ENCODE results near the gene CASK. TPM values are rescaled to one million over a fixed set of nuclear protein-coding genes. Genes with fewer than 3 reads are reported as not detected.

The CASK gene
- polyA plus RNA-seq, 1 donor from 2014 or later = 58.3 TPM

DNA sequence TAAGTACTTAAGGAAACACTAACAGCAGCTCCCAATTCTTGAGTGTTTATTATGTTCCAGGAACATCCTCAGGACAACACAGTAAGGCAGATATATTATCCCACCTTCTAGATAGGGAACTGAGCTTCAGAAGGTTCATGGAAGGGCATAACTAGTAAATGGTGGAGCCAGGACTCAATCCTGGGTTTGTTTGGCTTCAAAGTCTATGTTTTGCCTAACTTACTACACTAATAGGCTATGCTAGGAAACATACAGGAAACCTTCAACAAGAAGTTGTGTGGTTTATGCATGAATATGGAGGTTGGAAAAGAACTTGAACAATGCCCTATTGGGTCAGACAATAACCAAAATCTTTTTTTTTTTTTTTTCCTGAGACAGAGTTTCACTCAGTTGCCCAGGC is 307.1 kb downstream of the CASK start:
- no peak overlapping the region for H3K27ac ChIP-seq (ENCODE audit: low read length)
- H3K79me2 ChIP-seq (replicated peaks; ENCODE audit: insufficient read depth, low read length) = no peaks in the 10 kb centered on the region
- H3K9ac ChIP-seq (ENCODE audit: low read length) = no peak overlapping the region
- H3K9me3 ChIP-seq (ENCODE audit: low read length) = no peaks in the 10 kb centered on the region
- no peak overlapping the region for H2AFZ ChIP-seq (ENCODE audit: low read depth, low read length)
- no peaks in the 10 kb centered on the region for H3K9me2 ChIP-seq (ENCODE audit: insufficient read depth, low read length)
- H3K27me3 ChIP-seq (ENCODE audit: insufficient read depth, low read depth, low read length) = no peaks in the 10 kb centered on the region
- no peaks in the 10 kb centered on the region for H4K20me1 ChIP-seq (ENCODE audit: insufficient read depth)
- no peaks in the 10 kb centered on the region for H3F3A ChIP-seq (ENCODE audit: insufficient read depth, low read length, poor library complexity, severe bottlenecking)
- H3K4me2 ChIP-seq (ENCODE audit: low read length) = no peak overlapping the region
- no peaks in the 10 kb centered on the region for H3K36me3 ChIP-seq (ENCODE audit: insufficient read depth, low read length)
- TF ChIP-seq MXI1 (conservative IDR thresholded peaks at IDR 0.05; ENCODE audit: poor library complexity, severe bottlenecking) (no peak), EP300 (conservative IDR thresholded peaks at IDR 0.05; ENCODE audit: poor library complexity, severe bottlenecking) (no peak), SMC3 (conservative IDR thresholded peaks at IDR 0.05; ENCODE audit: poor library complexity) (no peak), RAD21 (conservative IDR thresholded peaks at IDR 0.05) (no peak), EZH2 (IDR thresholded peaks at IDR 0.05; ENCODE audit: borderline replicate concordance, insufficient read depth, low read length, poor library complexity, severe bottlenecking) (no peak)
- TF ChIP-seq, protein P1, sequence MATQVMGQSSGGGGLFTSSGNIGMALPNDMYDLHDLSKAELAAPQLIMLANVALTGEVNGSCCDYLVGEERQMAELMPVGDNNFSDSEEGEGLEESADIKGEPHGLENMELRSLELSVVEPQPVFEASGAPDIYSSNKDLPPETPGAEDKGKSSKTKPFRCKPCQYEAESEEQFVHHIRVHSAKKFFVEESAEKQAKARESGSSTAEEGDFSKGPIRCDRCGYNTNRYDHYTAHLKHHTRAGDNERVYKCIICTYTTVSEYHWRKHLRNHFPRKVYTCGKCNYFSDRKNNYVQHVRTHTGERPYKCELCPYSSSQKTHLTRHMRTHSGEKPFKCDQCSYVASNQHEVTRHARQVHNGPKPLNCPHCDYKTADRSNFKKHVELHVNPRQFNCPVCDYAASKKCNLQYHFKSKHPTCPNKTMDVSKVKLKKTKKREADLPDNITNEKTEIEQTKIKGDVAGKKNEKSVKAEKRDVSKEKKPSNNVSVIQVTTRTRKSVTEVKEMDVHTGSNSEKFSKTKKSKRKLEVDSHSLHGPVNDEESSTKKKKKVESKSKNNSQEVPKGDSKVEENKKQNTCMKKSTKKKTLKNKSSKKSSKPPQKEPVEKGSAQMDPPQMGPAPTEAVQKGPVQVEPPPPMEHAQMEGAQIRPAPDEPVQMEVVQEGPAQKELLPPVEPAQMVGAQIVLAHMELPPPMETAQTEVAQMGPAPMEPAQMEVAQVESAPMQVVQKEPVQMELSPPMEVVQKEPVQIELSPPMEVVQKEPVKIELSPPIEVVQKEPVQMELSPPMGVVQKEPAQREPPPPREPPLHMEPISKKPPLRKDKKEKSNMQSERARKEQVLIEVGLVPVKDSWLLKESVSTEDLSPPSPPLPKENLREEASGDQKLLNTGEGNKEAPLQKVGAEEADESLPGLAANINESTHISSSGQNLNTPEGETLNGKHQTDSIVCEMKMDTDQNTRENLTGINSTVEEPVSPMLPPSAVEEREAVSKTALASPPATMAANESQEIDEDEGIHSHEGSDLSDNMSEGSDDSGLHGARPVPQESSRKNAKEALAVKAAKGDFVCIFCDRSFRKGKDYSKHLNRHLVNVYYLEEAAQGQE (IDR thresholded peaks at IDR 0.05; ENCODE audit: borderline replicate concordance) = no peak
- TF ChIP-seq, protein P2, sequence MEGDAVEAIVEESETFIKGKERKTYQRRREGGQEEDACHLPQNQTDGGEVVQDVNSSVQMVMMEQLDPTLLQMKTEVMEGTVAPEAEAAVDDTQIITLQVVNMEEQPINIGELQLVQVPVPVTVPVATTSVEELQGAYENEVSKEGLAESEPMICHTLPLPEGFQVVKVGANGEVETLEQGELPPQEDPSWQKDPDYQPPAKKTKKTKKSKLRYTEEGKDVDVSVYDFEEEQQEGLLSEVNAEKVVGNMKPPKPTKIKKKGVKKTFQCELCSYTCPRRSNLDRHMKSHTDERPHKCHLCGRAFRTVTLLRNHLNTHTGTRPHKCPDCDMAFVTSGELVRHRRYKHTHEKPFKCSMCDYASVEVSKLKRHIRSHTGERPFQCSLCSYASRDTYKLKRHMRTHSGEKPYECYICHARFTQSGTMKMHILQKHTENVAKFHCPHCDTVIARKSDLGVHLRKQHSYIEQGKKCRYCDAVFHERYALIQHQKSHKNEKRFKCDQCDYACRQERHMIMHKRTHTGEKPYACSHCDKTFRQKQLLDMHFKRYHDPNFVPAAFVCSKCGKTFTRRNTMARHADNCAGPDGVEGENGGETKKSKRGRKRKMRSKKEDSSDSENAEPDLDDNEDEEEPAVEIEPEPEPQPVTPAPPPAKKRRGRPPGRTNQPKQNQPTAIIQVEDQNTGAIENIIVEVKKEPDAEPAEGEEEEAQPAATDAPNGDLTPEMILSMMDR (IDR thresholded peaks at IDR 0.05; ENCODE audit: poor library complexity, severe bottlenecking) = no peak
- H3K4me3 ChIP-seq (ENCODE audit: low read length) = no peak overlapping the region

DNA sequence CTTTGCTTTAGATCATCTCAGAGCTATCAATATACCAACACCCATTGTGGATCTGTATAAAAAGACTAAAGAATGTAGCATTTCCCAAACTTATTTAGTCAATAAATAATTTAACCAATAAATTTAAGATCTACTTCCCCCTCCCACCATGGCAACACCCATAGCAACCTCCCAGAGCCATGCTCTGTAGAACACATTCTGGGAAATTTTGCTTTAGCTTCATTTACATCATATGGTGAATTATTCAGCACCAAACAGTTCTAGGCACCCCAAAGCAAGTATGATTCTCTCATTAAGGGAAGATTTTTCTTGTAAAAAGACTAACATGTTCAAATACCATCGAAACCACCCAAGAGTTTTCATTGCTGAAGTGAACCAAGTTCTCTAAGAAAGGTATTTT is 315.1 kb downstream of the CASK start:
- Histone ChIP-seq H3K9me3 (ENCODE audit: low read length) (no peaks in the 10 kb centered on the region), H3F3A (ENCODE audit: insufficient read depth, low read length, poor library complexity, severe bottlenecking) (no peaks in the 10 kb centered on the region), H3K27me3 (ENCODE audit: insufficient read depth, low read depth, low read length) (no peaks in the 10 kb centered on the region), H3K36me3 (ENCODE audit: insufficient read depth, low read length) (no peaks in the 10 kb centered on the region), H3K79me2 (replicated peaks; ENCODE audit: insufficient read depth, low read length) (no peaks in the 10 kb centered on the region), H3K4me3 (ENCODE audit: low read length) (no peak overlapping the region), H3K27ac (ENCODE audit: low read length) (no peak overlapping the region), H3K9ac (ENCODE audit: low read length) (no peak overlapping the region), H4K20me1 (ENCODE audit: insufficient read depth) (no peaks in the 10 kb centered on the region), H3K9me2 (ENCODE audit: insufficient read depth, low read length) (no peaks in the 10 kb centered on the region), H2AFZ (ENCODE audit: low read depth, low read length) (no peak overlapping the region), H3K4me2 (ENCODE audit: low read length) (no peak overlapping the region)
- TF ChIP-seq EZH2 (IDR thresholded peaks at IDR 0.05; ENCODE audit: borderline replicate concordance, insufficient read depth, low read length, poor library complexity, severe bottlenecking) (no peak), SMC3 (conservative IDR thresholded peaks at IDR 0.05; ENCODE audit: poor library complexity) (no peak), TAF1 (IDR thresholded peaks at IDR 0.05; ENCODE audit: low read depth) (no peak), EP300 (conservative IDR thresholded peaks at IDR 0.05; ENCODE audit: poor library complexity, severe bottlenecking) (no peak), MXI1 (conservative IDR thresholded peaks at IDR 0.05; ENCODE audit: poor library complexity, severe bottlenecking) (no peak), POLR2AphosphoS5 (IDR thresholded peaks at IDR 0.05) (no peak), RAD21 (conservative IDR thresholded peaks at IDR 0.05) (no peak)
- TF ChIP-seq, protein P1 (IDR thresholded peaks at IDR 0.05; ENCODE audit: borderline replicate concordance) = no peak
- TF ChIP-seq, protein P2 (IDR thresholded peaks at IDR 0.05; ENCODE audit: poor library complexity, severe bottlenecking) = no peak
